ENCODE measurements around the gene BABAM1. TPM values are rescaled to one million over a fixed set of nuclear protein-coding genes. Genes with fewer than 3 reads are reported as not detected.

Gene BABAM1
- total RNA-seq, 6 experiments from 2014 or later, result 105 to 128 (median 120) TPM

GRCh38 chr19:17305517-17306284 lies 38.5 kb downstream of the BABAM1 start, which contains the start of gene MRPL34:
Gene MRPL34 (plus strand): TSS chr19:17305872. CDS start chr19:17305893, 21 bp downstream.
- Mint-ChIP-seq H3K27ac (peak within 1 kb of the TSS; percentile 77), H3K36me3 (ENCODE audit: low read depth) (peaks cover 12% of the 10 kb centered on the region), H3K9me3 (no peaks in the 10 kb centered on the region), H3K4me1 (ENCODE audit: low read depth) (peaks cover 48% of the 10 kb centered on the region), H3K4me3 (peak within 1 kb of the TSS; percentile 92), H3K27me3 (ENCODE audit: insufficient read depth) (no peaks in the 10 kb centered on the region; the same call in none of the 2 replicates)
- peak; percentile 99 for DNase-seq
- TF ChIP-seq CTCF (IDR thresholded peaks at IDR 0.05), result peak; percentile 85

- H3K9me3 Mint-ChIP-seq, result no peaks in the 10 kb centered on the region
- peaks cover 12% of the 10 kb centered on the region for H3K36me3 Mint-ChIP-seq (ENCODE audit: low read depth)
- no peak for TF ChIP-seq CTCF (IDR thresholded peaks at IDR 0.05)
- H3K27ac Mint-ChIP-seq, result peak overlapping the region; percentile 77
- peak overlapping the region; percentile 92 for H3K4me3 Mint-ChIP-seq
- H3K4me1 Mint-ChIP-seq (ENCODE audit: low read depth), result peaks cover 52% of the 10 kb centered on the region
- no peak for DNase-seq
- H3K27me3 Mint-ChIP-seq (ENCODE audit: insufficient read depth), result no peaks in the 10 kb centered on the region; the same call in none of the 2 replicates
These were observed 39.1 kb downstream of the BABAM1 start for GRCh38 chr19:17306285-17306714.

GRCh38 chr19:17307876-17308377 lies 40.7 kb downstream of the BABAM1 start:
- Mint-ChIP-seq H3K4me3 (peak overlapping the region; percentile 4; the same call in 1 of the 2 replicates), H3K4me1 (ENCODE audit: low read depth) (peaks cover 57% of the 10 kb centered on the region), H3K9me3 (no peaks in the 10 kb centered on the region), H3K27me3 (ENCODE audit: insufficient read depth) (no peaks in the 10 kb centered on the region; the same call in 1 of the 2 replicates), H3K27ac (no peak overlapping the region), H3K36me3 (ENCODE audit: low read depth) (peaks cover 11% of the 10 kb centered on the region)
- no peak for TF ChIP-seq CTCF (IDR thresholded peaks at IDR 0.05)
- DNase-seq, result no peak

- Mint-ChIP-seq H3K27ac (peak within 1 kb of the TSS; percentile 88), H3K9me3 (no peaks in the 10 kb centered on the region), H3K27me3 (ENCODE audit: insufficient read depth) (no peaks in the 10 kb centered on the region; the same call in 1 of the 2 replicates), H3K4me1 (ENCODE audit: low read depth) (peaks cover 46% of the 10 kb centered on the region), H3K36me3 (ENCODE audit: low read depth) (peaks cover 11% of the 10 kb centered on the region), H3K4me3 (peak within 1 kb of the TSS; percentile 90)
- TF ChIP-seq CTCF (IDR thresholded peaks at IDR 0.05), result no peak
- DNase-seq, result peak; percentile 100
These were observed 42.1 kb downstream of the BABAM1 start, which contains the start of gene DDA1 for GRCh38 chr19:17309198-17309964. Gene DDA1 (plus strand): TSS chr19:17309563. CDS start chr19:17309655, 92 bp downstream.

- H3K27ac Mint-ChIP-seq, result peak overlapping the region; percentile 88
- H3K4me1 Mint-ChIP-seq (ENCODE audit: low read depth), result peaks cover 40% of the 10 kb centered on the region
- H3K4me3 Mint-ChIP-seq, result peak overlapping the region; percentile 90
- no peak for TF ChIP-seq CTCF (IDR thresholded peaks at IDR 0.05)
- H3K9me3 Mint-ChIP-seq, result no peaks in the 10 kb centered on the region
- H3K36me3 Mint-ChIP-seq (ENCODE audit: low read depth), result peaks cover 11% of the 10 kb centered on the region
- H3K27me3 Mint-ChIP-seq (ENCODE audit: insufficient read depth), result no peaks in the 10 kb centered on the region; the same call in 1 of the 2 replicates
- DNase-seq, result no peak
These were observed 42.8 kb downstream of the BABAM1 start for GRCh38 chr19:17309965-17310461.

Measured in HFFc6 (cell line).